KBM-7 (cell line): ENCODE results near the gene CSKMT.
"Not testable (repeated sequence)": the region's sequence is repeated elsewhere in the genome, so short reads cannot be mapped to it uniquely, and the experiment has no call there.

ENCODE experiments used
- DNase-seq: peaks from one replicate; pipeline ENCODE4 v3.0.0-alpha.2; 2015
- in situ Hi-C: fragments of 300-500 bp; cut with MboI; formaldehyde crosslinking; loops from 2 replicates; pipeline ENCODE4 v1.14.3; 2020; ENCODE audit warnings: low sequenced_read_pairs, low pct_unique_long_range_greater_than_20kb, mixed read lengths

CSKMT gene

DNA sequence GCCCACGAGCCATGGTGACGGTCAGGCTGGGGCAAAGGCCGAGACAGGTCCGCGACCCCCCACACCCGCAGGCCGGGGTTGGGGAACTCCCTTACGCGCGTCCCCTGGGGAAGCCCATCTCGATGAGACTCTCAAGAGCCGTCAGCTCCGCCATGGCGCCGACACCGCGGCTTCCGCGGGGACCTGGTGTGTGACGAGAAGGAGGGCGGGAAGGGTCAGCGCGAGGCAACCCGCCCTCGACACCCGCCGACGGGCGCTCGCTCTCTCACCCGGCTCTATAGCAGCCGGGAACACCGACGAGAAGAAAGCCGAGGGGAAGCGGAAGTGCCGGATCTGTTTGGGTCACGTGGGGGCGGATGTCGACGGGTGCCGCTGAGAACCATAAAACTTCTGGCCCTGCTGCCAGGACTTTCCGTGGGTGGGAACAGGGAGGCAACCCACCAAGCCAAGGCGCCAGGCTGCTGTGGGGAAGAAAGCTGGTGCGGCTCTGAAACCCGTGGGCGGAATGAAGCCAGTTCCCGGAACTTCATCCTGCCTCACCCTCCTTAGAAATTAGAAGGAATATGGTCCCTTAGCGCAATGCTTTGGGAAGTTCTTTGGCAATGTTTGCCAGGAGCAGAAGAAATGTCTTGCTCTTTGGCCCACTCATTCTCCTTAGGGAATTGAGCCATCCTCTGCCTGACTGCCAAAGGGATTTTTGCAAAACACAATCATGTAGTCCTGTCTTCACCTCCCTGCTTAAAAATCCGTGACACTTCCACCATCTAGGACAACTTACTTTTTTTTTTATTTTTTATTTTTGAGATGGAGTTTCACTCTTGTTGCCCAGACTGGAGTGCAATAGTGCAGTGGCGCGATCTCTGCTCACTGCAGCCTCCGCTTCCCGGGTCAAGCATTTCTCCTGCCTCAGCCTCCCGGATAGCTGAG is 13.9 kb downstream of the CSKMT start, which contains the start of gene UBXN1:
TSS of gene UBXN1 (minus strand) at position 304 of the 927 bp plus-strand sequence. CDS start at position 154, 150 bp downstream.
- DNase-seq = peak; percentile 91
- in situ Hi-C loops = loop anchor here (25.0 kb wide), 1 partner anchor 292 kb away; no protein-coding TSS in a partner anchor

DNA sequence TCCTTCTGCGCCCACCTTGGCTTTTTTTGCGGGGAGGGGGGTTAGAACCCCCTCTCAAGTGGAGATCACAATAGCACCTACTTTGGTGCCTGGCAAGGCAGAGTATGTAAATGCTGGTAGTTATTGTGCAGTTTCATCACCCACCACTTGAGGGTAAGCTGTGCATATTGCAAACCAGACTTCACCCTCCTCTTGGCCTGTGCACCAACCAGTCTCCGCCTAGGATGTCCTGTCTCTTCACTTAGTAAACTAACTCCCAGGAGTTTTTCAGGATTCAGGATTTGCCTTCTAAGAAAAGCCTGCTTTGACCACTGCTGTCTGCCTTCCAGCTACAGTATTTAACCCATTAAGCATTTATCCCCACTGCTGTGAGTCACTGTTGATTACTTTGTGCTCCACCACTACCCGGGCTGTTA is 15.7 kb downstream of the CSKMT start:
- peak; percentile 72 for DNase-seq
- in situ Hi-C loops = loop anchor here (25.0 kb wide), 1 partner anchor 294 kb away; no protein-coding TSS in a partner anchor

DNA sequence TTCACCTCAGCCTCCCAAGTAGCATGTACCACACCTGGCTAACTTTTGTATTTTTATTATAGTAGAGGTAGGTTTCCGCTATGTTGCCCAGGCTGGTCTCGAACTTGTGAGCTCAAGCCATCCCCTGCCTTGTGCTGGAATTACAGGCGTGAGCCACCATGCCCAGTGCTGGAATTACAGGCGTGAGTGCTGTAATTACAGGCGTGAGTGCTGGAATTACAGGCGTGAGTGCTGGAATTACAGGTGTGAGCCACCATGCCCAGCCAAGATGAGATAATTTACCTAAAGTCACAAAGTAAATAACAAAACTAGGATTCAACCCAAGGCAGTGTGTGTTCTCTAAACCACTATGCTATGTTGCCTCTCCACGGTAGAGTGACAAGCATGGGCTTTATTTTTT is 17.4 kb downstream of the CSKMT start:
- no peak for DNase-seq
- in situ Hi-C loops = loop anchor here (25.0 kb wide), 1 partner anchor 295 kb away; no protein-coding TSS in a partner anchor

DNA sequence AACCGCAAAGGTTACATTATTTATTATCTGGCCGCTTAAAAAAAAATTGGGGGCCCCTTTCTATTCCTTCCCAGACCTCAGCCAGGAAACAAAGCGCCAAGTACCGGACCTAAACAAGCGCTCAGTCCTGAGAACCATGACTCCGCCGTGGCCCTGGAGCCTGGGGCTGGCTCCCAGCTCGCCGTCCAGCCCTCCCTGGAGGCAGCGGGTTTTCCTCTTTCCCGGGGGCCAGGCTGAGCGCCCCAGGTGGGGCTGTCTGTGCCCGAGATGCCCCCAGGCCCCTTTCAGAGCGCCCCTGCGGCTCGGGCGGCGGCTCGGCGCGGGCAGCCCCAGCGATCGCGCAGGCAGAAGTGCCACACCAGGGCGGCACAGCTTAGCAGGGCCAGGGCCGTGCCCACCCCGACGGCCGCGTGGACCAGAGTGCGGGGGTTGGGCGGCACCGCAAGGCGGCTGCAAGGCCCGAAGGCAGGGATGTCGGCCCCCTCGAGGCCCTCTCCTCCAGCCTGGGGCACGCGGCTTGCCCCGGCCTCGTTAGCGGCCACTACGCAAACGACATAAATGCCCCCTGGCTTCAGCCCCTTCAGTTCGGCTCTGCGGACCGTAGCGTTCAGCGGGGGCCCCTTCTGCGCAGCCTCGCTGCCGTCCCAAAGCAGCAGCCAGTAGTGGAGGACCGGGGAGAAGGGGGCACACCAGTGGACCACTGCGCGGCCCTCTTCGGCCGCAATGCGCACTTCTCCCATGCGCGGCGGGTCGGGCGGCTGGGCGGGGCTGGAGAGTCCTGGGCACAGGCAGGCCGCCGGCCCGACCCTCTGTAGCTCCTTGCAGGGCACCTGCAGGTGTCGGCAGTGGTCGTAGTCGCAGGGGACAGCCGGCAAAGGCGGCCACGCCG is 22.6 kb downstream of the CSKMT start:
- DNase-seq = no peak
- in situ Hi-C loops = loop anchor here (25.0 kb wide), 1 partner anchor 300 kb away; no protein-coding TSS in a partner anchor

DNA sequence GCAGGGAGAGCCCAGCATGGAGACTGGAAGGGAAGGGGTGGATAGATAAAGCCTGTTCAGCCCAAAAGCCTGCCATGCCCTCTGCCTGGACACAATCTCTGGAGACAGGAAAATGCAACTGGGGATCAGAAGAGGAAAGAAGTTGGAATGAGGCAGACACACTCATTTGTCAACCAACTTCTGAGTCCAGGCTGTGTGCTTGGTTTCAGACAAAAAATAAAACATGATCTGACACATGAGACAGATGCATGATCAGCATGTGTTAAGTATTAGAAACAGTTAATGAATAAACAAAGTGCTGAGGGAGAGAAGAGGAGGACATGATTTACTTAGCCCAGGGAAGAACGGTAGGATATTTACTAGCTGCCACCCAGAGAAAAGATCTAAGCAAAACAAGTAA is 23.4 kb downstream of the CSKMT start:
- in situ Hi-C loops = loop anchor here (25.0 kb wide), 1 partner anchor 301 kb away; no protein-coding TSS in a partner anchor
- no peak for DNase-seq

DNA sequence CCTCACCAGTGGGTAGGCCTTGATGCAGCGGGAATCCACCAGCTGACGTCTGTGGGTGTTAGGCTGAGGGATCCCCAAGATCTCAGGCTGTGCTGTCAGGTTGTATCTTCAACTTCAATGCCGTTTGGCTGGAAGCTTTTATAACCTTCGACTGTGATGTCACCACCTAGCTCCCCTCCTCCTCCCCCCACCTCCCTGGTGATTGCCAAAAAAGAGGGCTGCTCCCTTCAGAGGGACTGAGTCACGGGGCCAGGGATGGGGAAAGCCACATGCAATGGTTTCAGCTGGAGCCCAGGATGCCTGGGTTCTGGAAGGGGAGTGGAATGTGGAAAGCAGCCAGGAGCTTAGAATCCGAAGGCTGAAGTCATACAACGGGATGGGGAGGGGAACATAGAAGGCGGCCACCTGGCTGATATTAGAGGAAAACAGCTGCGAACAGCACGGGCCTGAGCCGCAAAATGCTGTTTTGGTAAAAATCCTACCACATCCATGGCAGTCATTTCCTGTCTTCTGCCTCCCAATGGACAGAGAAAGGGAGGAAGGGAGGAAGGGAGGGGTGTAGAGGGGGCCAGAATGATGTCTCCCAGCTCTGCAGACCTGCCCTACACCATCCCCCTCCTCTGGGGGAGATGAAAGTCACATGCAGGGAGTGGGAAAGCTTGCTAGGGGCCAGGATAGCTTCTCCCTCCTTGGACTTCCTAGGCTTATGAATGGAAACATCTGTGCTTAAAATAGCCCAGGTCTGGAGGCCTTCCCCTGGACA is 24.5 kb downstream of the CSKMT start, which contains the start of gene LRRN4CL:
TSS of gene LRRN4CL (minus strand) at position 110 of the 763 bp plus-strand sequence. CDS start 1,022 bp downstream, outside the sequence.
- in situ Hi-C loops = loop anchor here (25.0 kb wide), 1 partner anchor 302 kb away; no protein-coding TSS in a partner anchor
- no peak for DNase-seq

DNA sequence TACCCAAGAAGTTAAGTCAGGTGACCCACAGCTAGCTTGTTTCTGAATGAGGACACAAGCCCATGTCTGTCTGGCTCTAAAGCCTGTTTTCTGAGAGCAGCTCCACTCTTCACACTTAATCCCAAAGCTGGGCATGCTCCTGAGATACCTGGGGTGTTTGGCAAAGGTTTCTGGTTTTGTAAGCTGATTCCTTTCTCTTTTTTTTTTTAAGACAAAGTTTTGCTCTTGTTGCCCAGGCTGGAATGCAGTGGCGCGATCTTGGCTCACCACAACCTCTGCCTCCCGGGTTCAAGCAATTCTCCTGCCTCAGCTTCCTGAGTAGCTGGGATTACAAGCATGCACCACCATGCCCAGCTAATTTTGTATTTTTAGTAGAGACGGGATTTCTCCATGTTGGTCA is 28.5 kb downstream of the CSKMT start:
- in situ Hi-C loops = loop anchor here (25.0 kb wide), 1 partner anchor 306 kb away; no protein-coding TSS in a partner anchor

DNA sequence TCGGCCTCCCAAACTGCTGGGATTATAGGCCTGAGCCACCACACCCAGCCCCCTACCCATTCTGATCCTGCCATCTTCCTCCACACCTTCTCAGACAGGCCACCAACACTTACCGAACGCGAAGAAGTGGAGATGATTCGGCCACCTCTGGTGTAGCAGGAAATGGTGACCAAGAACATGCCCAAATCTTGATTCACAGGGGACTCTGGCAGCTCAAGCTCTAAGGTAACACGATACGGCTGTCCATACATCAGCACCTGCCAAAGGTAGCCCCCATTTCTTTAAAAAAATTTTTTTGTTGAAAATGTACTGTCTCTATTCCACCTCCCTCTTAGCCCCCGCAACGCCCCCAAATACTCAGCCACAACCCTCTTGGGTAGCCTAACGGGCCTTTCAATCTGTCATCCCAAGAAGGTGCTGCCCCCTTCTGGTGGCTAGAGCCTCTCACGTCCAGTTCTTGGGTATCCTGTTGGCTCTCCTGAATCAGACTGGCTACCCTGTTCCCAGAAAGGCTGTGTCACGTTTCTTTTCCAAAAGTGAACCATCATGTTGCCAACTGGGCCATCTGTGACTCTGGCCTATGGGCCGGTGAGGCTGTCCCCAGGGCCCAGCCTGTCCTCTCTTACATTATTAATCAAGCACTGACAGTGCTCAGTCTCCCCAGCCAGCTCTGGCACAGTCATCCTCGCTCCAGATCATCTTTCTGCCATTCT is 29.5 kb downstream of the CSKMT start:
- peak; percentile 73 for DNase-seq
- in situ Hi-C loops = loop anchor here (25.0 kb wide), 1 partner anchor 307 kb away; no protein-coding TSS in a partner anchor

More for the DNA sequence above, 28.5 kb downstream of the CSKMT start:
- not testable (repeated sequence) for DNase-seq

DNA sequence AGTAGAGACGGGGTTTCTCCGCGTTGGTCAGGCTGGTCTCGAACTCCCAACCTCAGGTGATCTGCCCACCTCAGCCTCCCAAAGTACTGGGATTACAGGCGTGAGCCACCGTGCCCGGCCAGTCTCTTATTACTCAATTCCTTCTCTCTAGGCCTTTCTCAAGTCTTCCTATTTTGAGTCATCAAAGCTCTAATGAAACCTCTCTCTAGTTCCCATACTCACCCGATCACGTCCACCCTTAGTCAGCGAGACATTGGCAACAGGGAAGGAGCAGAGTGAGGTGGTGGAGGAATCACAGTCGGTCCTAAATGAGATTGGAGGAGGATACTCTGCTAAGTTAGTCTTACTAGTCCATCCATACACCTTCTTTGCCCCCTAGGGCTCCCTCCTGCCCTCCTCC is 37.1 kb downstream of the CSKMT start:
- in situ Hi-C loops = no loop called here
- no peak for DNase-seq

DNA sequence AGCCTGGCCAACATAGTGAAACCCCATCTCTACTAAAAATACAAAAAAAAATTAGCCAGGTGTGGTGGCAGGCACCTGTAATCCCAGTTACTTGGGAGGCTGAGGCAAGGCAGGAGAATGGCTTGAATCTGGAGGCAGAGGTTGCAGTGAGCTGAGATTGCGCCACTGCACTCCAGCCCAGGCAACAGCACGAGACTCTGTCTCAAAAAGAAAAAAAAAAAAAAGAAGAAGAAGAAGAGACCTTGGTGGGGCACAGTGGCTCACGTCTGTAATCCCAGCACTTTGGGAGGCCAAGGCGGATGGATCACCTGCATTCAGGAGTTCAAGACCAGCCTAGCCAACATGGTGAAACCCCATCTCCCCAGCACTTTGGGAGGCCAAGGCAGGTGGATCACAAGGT is 38.8 kb downstream of the CSKMT start:
- DNase-seq, in situ Hi-C loops: not testable (repeated sequence)

DNA sequence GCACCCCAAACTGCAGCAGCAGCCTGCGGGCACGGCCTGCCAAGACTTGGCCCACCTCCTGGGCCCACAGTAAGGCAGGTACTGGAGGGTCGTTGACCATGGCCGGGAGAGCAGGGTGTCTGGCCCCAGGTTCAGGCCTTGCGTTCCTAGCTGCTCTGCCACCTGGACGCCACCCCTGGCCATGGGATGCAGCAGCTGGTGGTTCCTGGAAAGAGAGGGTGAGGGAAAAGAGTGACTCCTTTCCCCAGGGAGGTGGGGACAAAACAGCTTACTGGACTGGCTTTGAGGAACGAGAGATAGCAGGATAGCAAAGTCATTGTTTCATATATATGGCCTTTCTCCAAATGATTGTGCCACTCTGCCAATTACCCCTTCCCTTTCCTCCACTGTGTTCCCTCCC is 40.3 kb downstream of the CSKMT start:
- in situ Hi-C loops = no loop called here
- no peak for DNase-seq

DNA sequence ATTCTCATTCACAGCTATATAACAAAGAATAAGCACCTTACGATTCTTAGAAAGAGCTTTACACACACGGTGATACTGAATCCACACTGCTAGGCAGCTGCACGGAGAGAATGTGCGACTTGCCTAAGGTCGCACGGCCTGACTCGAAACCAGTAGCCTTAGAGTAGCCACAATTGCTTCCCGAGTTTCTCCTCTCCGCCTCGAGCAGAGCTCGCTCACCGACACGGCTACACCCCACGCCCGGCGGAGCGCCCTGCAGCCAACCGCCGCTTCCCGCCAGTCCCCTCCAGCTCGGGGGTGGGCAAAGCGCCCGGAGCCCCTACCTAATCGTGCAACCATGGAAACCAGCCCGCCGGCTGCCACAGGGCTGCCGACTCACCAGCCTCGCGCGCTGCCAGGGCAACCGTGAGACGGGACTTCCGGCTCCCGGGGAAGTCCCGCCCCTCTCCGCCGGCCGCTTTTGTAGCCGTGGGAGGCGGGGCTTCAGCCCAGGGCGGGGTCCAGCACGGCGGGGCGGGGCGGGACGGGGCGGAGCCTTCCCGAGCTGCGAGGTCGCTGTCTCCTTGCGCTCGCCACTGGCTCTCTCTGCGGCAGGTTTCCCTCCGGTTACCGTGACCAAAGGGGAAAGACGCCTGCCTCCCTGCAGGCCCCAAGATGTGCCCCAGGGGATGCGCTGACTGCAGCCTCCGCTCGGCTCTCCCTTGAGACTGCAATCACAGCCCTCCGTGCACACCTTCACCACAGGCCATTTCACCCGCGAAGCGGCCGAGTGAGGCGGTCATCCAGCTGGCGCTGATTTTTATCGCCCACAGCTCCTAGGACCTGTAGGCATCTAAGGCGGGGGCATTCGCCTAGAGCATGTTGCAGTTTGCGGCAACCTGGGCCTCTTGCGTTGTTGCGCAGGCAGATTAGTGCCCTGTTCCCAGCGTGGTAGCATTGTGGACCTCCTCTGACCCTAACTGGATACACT is 41.1 kb downstream of the CSKMT start:
- in situ Hi-C loops = no loop called here
- peak; percentile 88 for DNase-seq

DNA sequence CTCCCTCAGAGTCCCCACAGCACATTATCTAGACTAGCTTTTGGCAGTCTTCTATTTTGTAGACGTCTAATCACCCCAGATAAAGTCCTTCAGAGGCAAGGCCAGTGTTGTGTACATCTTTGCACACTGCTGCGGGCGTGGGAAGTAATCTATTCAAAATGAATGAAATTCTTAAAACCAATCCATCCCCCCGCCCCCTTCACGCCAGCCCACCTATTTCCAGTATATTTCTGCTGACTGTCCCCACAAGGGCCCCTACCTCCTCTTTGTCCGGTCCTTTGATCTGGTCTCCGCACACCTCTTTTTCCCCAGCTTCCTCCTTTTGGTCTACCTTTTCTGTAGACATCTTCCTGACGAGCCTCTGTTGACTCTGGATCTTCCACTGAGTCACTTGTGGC is 41.7 kb downstream of the CSKMT start:
- in situ Hi-C loops = no loop called here
- DNase-seq = no peak

DNA sequence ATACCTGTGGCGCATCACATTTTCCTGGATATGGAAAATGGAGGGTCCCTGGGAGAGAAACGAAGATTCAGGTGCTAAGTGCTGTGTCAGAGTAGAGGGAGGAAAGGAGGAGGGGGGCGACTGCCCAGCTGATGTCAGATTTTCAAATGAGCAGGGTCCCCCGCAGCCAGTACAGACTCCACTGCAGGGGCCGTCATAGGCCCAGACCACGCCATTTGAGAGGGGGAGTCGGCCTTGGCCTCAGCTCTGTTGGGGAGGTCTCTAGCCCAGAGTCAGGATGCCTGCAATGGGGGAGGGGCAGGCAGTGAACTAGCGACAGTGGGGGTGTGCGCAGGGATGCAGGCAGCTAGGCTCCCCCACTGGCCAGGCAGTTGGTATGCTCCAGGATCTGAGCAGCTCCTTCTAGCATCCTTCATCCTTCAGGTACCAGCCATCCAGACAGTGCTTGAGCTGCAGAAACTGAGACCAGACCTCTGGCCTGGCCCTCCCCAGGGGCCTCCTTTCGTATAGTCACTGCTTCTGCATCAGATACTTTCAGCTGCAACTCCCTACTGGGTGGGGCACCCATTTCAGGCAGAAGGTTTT is 42.3 kb downstream of the CSKMT start, which contains the start of the genes BSCL2 and GNG3:
TSS of gene BSCL2 (minus strand) at position 148 of the 585 bp plus-strand sequence. CDS start 229 bp downstream, outside the sequence.
TSS of gene GNG3 (plus strand) at position 400 of the 585 bp plus-strand sequence. CDS start 620 bp downstream, outside the sequence.
- DNase-seq = peak; percentile 6
- in situ Hi-C loops = no loop called here

DNA sequence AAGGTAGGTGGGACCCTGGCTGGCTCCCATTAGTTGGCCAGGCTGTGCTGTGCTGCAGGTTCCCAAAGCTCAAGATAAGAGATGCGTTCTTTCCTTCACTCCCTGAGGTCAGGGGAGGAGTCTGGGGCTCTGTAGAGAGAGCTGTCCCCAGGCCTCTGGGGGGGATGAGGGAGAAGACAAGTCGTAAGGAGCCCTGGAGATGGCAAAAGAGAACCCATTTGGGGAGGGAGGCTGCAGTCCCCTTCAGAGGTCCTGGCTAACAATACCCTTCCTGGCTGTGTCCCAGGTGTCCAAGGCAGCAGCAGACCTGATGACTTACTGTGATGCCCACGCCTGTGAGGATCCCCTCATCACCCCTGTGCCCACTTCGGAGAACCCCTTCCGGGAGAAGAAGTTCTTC is 43.3 kb downstream of the CSKMT start:
- DNase-seq = no peak

DNA sequence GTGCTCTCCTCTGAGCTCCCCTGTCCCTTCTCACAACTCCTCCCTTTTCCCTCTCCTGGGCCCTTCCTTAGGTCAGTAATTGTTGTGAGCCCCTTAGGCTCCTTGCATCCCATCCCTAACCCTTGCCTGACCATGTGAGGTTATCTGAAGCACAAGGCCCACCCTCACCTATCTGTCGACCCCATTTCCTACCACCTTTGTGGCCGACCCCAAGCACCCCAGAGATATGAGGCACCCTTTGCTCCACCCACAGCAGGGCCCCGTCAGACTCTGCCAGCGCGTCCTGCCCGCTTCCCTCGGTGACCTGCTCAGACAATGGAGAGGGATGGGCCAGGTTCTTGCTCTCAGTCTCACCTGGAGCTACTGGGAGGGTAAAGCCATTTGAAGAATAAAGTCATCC is 43.7 kb downstream of the CSKMT start:
- in situ Hi-C loops = no loop called here
- DNase-seq = no peak

More for the DNA sequence above, 43.3 kb downstream of the CSKMT start:
- in situ Hi-C loops = no loop called here
